Measurements from ENCODE around the gene AGAP1. TPM values are rescaled to one million over a fixed set of nuclear protein-coding genes. Genes with fewer than 3 reads are reported as not detected.
A peak's percentile ranks its signal among the peaks of the same experiment; 100 is the strongest.

The AGAP1 gene
- polyA plus RNA-seq, 1 donor from 2014 or later = 17.4 TPM

DNA sequence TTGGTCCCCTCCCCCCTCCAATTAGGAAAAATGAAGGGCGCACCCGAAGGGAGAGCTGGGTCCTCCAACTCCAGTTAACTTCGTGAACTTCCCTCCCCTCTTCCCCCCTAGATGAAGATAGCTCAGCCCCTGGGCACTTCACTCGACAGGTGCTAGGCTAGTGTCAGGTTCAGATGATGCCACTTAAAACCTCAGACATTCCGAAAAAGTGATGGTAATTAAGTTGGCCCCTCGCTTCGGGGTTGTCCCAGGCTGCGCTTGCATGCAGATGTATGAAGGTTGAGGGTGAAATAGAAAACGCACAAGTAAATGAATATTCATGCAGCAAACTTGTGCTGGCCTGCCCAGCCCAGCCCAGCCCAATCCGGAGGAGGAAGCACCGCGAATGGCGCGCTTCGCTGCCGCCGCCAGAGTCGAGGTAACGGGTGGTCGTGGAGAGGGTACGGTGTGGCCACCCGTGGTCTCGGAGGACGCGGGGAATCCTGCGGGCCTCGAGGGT is 677.4 kb downstream of the AGAP1 start:
- H3K27me3 ChIP-seq (ENCODE audit: insufficient read depth, low read depth, low read length) = peaks cover 100% of the 10 kb centered on the region
- no peaks in the 10 kb centered on the region for H3K79me2 ChIP-seq (replicated peaks; ENCODE audit: insufficient read depth, low read length)
- no peak for TF ChIP-seq TAF1 (IDR thresholded peaks at IDR 0.05; ENCODE audit: low read depth)
- peak; percentile 40 for TF ChIP-seq EZH2 (IDR thresholded peaks at IDR 0.05; ENCODE audit: borderline replicate concordance, insufficient read depth, low read length, poor library complexity, severe bottlenecking)
- no peak for TF ChIP-seq POLR2AphosphoS5 (IDR thresholded peaks at IDR 0.05)
- TF ChIP-seq, protein P1, sequence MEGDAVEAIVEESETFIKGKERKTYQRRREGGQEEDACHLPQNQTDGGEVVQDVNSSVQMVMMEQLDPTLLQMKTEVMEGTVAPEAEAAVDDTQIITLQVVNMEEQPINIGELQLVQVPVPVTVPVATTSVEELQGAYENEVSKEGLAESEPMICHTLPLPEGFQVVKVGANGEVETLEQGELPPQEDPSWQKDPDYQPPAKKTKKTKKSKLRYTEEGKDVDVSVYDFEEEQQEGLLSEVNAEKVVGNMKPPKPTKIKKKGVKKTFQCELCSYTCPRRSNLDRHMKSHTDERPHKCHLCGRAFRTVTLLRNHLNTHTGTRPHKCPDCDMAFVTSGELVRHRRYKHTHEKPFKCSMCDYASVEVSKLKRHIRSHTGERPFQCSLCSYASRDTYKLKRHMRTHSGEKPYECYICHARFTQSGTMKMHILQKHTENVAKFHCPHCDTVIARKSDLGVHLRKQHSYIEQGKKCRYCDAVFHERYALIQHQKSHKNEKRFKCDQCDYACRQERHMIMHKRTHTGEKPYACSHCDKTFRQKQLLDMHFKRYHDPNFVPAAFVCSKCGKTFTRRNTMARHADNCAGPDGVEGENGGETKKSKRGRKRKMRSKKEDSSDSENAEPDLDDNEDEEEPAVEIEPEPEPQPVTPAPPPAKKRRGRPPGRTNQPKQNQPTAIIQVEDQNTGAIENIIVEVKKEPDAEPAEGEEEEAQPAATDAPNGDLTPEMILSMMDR (IDR thresholded peaks at IDR 0.05; ENCODE audit: poor library complexity, severe bottlenecking) = no peak
- TF ChIP-seq EP300 (conservative IDR thresholded peaks at IDR 0.05; ENCODE audit: poor library complexity, severe bottlenecking) = no peak
- no peak for TF ChIP-seq RAD21 (conservative IDR thresholded peaks at IDR 0.05)
- no peaks in the 10 kb centered on the region for H4K20me1 ChIP-seq (ENCODE audit: insufficient read depth)
- H2AFZ ChIP-seq (ENCODE audit: low read depth, low read length) = no peak overlapping the region
- H3K4me2 ChIP-seq (ENCODE audit: low read length) = no peak overlapping the region
- H3K9ac ChIP-seq (ENCODE audit: low read length) = no peak overlapping the region
- no peaks in the 10 kb centered on the region for H3K9me3 ChIP-seq (ENCODE audit: low read length)
- no peaks in the 10 kb centered on the region for H3K9me2 ChIP-seq (ENCODE audit: insufficient read depth, low read length)
- no peak overlapping the region for H3K4me3 ChIP-seq (ENCODE audit: low read length)
- peaks cover 5% of the 10 kb centered on the region for H3F3A ChIP-seq (ENCODE audit: insufficient read depth, low read length, poor library complexity, severe bottlenecking)
- no peaks in the 10 kb centered on the region for H3K36me3 ChIP-seq (ENCODE audit: insufficient read depth, low read length)
- no peak overlapping the region for H3K27ac ChIP-seq (ENCODE audit: low read length)

DNA sequence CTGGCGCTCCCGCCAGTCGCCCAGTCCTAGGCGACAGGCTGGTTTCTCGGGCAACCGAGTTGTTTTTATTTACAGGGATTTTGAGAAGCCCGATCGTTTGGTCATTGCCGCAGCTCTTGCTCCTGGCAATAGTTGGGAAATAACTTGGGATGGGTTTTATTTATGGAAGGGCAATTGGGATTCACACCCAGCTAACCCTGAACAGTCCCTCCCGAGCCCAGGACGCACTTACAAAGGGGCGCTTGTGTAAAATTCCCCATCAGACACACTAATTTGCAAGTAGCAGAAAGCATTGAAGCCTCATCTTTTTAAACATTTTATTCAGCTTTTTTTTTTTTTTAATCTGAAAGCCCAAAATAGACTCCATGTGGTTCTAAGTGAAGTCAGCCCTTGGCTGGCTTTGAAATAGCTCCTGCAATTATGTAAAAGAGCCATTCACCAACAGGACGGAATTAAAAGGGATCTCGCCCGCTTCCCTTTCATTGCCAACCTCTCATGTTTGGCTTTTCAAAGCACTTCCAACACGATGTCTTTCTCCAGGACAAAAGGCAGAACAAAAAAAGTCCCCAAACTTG is 677.9 kb downstream of the AGAP1 start:
- Histone ChIP-seq H3K4me2 (ENCODE audit: low read length) (no peak overlapping the region), H3K36me3 (ENCODE audit: insufficient read depth, low read length) (no peaks in the 10 kb centered on the region), H4K20me1 (ENCODE audit: insufficient read depth) (no peaks in the 10 kb centered on the region), H3K27ac (ENCODE audit: low read length) (no peak overlapping the region), H3K4me3 (ENCODE audit: low read length) (no peak overlapping the region), H2AFZ (ENCODE audit: low read depth, low read length) (no peak overlapping the region), H3K9me2 (ENCODE audit: insufficient read depth, low read length) (no peaks in the 10 kb centered on the region), H3K9me3 (ENCODE audit: low read length) (no peaks in the 10 kb centered on the region), H3K27me3 (ENCODE audit: insufficient read depth, low read depth, low read length) (peaks cover 100% of the 10 kb centered on the region), H3F3A (ENCODE audit: insufficient read depth, low read length, poor library complexity, severe bottlenecking) (peaks cover 5% of the 10 kb centered on the region), H3K79me2 (replicated peaks; ENCODE audit: insufficient read depth, low read length) (no peaks in the 10 kb centered on the region), H3K9ac (ENCODE audit: low read length) (no peak overlapping the region)
- TF ChIP-seq EZH2 (IDR thresholded peaks at IDR 0.05; ENCODE audit: borderline replicate concordance, insufficient read depth, low read length, poor library complexity, severe bottlenecking) = peak; percentile 25
- no peak for TF ChIP-seq SMC3 (conservative IDR thresholded peaks at IDR 0.05; ENCODE audit: poor library complexity)

DNA sequence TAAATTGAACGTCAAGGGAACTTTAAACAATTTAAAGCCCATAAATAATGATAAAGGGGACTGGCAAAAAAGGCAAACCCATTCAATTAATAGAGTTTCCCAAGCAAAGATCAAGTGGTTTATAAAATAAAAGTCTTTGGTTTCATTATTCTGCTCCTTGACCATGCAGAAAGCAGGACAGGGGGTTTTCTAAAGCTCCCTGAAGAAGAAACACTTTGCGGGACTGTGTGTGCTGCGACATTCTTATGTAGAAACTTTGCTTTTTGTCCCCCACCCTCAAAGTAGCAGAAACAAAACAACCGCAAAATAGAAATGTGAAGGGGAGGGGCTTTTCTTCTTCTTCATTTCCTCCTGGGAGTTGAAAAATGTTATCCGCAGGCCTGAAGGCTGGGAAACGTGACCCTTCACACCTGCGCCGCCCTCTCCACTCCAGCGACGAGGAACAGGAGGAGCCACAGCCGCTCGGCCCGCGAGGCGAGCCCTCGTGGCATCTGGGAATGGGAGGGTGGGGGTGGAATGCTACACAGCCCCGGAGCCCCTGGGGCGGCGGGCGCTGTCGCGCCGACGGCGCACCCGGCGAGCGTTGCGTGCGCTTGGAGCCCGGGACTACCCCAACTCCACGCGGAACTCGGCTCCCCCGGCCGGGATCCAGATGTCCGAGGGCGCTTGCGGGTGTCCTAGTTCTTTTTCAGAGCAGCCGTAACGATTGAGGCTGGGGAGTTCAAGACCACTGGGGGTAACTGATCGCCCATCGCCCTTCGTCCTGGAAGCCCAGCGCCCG is 678.6 kb downstream of the AGAP1 start:
- H4K20me1 ChIP-seq (ENCODE audit: insufficient read depth) = no peaks in the 10 kb centered on the region
- no peak overlapping the region for H3K4me2 ChIP-seq (ENCODE audit: low read length)
- H3K27me3 ChIP-seq (ENCODE audit: insufficient read depth, low read depth, low read length) = peaks cover 100% of the 10 kb centered on the region
- no peaks in the 10 kb centered on the region for H3K36me3 ChIP-seq (ENCODE audit: insufficient read depth, low read length)
- H3K9ac ChIP-seq (ENCODE audit: low read length) = no peak overlapping the region
- peaks cover 5% of the 10 kb centered on the region for H3F3A ChIP-seq (ENCODE audit: insufficient read depth, low read length, poor library complexity, severe bottlenecking)
- H2AFZ ChIP-seq (ENCODE audit: low read depth, low read length) = no peak overlapping the region
- H3K27ac ChIP-seq (ENCODE audit: low read length) = no peak overlapping the region
- H3K9me3 ChIP-seq (ENCODE audit: low read length) = no peaks in the 10 kb centered on the region
- H3K79me2 ChIP-seq (replicated peaks; ENCODE audit: insufficient read depth, low read length) = no peaks in the 10 kb centered on the region
- TF ChIP-seq EP300 (conservative IDR thresholded peaks at IDR 0.05; ENCODE audit: poor library complexity, severe bottlenecking) (no peak), TAF1 (IDR thresholded peaks at IDR 0.05; ENCODE audit: low read depth) (no peak), EZH2 (IDR thresholded peaks at IDR 0.05; ENCODE audit: borderline replicate concordance, insufficient read depth, low read length, poor library complexity, severe bottlenecking) (peak; percentile 13), MXI1 (conservative IDR thresholded peaks at IDR 0.05; ENCODE audit: poor library complexity, severe bottlenecking) (no peak)
- no peaks in the 10 kb centered on the region for H3K9me2 ChIP-seq (ENCODE audit: insufficient read depth, low read length)
- H3K4me3 ChIP-seq (ENCODE audit: low read length) = no peak overlapping the region

All from neural cell (in vitro differentiated cells).